SK-N-SH treated with all-trans-retinoic acid at 6 μM for 48 hours (cell line): Measurements from ENCODE around the gene PSMD6.

Source experiments
- ATAC-seq: fragments of 200-7000 bp; cut with Tn5 transposase; 3 replicates; pipeline ENCODE4 v1.9.1; 2020; ENCODE audit warnings: mild to moderate bottlenecking, moderate library complexity
- CSDC2 ChIP-seq: fragments of 250-450 bp; sonication (Bioruptor Pico); IDR thresholded peaks from 2 replicates; pipeline ENCODE4 v1.5.0; 2020; ENCODE audit warnings: mild to moderate bottlenecking, moderate library complexity
- CSRNP3 ChIP-seq: fragments of 250-450 bp; sonication (Bioruptor Pico); IDR thresholded peaks from 2 replicates; pipeline ENCODE4 v1.5.1; 2021; ENCODE audit warnings: mild to moderate bottlenecking, moderate library complexity
- GLIS3 ChIP-seq: fragments of 250-450 bp; sonication (Bioruptor Pico); IDR thresholded peaks from 2 replicates; pipeline ENCODE4 v1.5.0; 2020; ENCODE audit warnings: mild to moderate bottlenecking, moderate library complexity
- OSR1 ChIP-seq: fragments of 250-450 bp; sonication (Bioruptor Pico); IDR thresholded peaks from 2 replicates; pipeline ENCODE4 v1.8.0; 2022; ENCODE audit warnings: moderate library complexity, mild to moderate bottlenecking, inconsistent platforms
- PATZ1 ChIP-seq: fragments of 250-450 bp; sonication (Bioruptor Pico); IDR thresholded peaks from 2 replicates; pipeline ENCODE4 v1.8.0; 2020; ENCODE audit warnings: mild to moderate bottlenecking, moderate library complexity, borderline replicate concordance
- POU6F1 ChIP-seq: fragments of 250-450 bp; sonication (Bioruptor Pico); IDR thresholded peaks from 2 replicates; pipeline ENCODE4 v1.8.0; 2021; ENCODE audit warnings: low read depth, mild to moderate bottlenecking, moderate library complexity, borderline replicate concordance
- PPARA ChIP-seq: fragments of 250-450 bp; sonication (Bioruptor Pico); IDR thresholded peaks from 2 replicates; pipeline ENCODE4 v1.5.0; 2020; ENCODE audit warnings: mild to moderate bottlenecking, borderline replicate concordance
- RARB ChIP-seq: fragments of 250-450 bp; sonication (Bioruptor Pico); IDR thresholded peaks from 2 replicates; pipeline ENCODE4 v1.8.0; 2021; ENCODE audit warnings: mild to moderate bottlenecking, moderate library complexity
- SNAI2 ChIP-seq: fragments of 250-450 bp; sonication (Bioruptor Pico); IDR thresholded peaks from 2 replicates; pipeline ENCODE4 v1.5.0; 2020; ENCODE audit warnings: mild to moderate bottlenecking, moderate library complexity
- TSHZ2 ChIP-seq: fragments of 250-450 bp; sonication (Bioruptor Pico); IDR thresholded peaks from 2 replicates; pipeline ENCODE4 v1.5.0; 2020; ENCODE audit warnings: mild to moderate bottlenecking, moderate library complexity
- ZC3H10 ChIP-seq: fragments of 250-450 bp; sonication (Bioruptor Pico); IDR thresholded peaks from 2 replicates; pipeline ENCODE4 v1.5.1; 2021; ENCODE audit warnings: mild to moderate bottlenecking, moderate library complexity
- ZFP3 ChIP-seq: fragments of 250-450 bp; sonication (Bioruptor Pico); IDR thresholded peaks from 2 replicates; pipeline ENCODE4 v1.5.0; 2020; ENCODE audit warnings: mild to moderate bottlenecking, moderate library complexity
- ZFP30 ChIP-seq: fragments of 450-650 bp; formaldehyde crosslinking; IDR thresholded peaks from 2 replicates; pipeline ENCODE4 v1.5.0; 2022; ENCODE audit warnings: mild to moderate bottlenecking, moderate library complexity
- ZNF565 ChIP-seq: fragments of 450-650 bp; formaldehyde crosslinking; conservative IDR thresholded peaks from 2 replicates; pipeline ENCODE4 v1.5.0; 2020; ENCODE audit warnings: low read depth, mild to moderate bottlenecking, moderate library complexity
- ZNF70 ChIP-seq: fragments of 450-650 bp; formaldehyde crosslinking; IDR thresholded peaks from 2 replicates; pipeline ENCODE4 v1.5.0; 2020; ENCODE audit warnings: mild to moderate bottlenecking, moderate library complexity
- ZNF8 ChIP-seq: fragments of 450-650 bp; formaldehyde crosslinking; IDR thresholded peaks from 2 replicates; pipeline ENCODE4 v1.5.0; 2020; ENCODE audit warnings: mild to moderate bottlenecking, moderate library complexity

PSMD6 gene

GRCh38 chr3:64019271-64019670, 4.0 kb downstream of the PSMD6 start:
- ATAC-seq: no peak
- TF ChIP-seq TSHZ2 (CRISPR knock-in tag) (no peak), ZFP30 (CRISPR knock-in tag) (no peak), PATZ1 (no peak), RARB (CRISPR knock-in tag) (no peak)

GRCh38 chr3:64016941-64017620, 6.2 kb downstream of the PSMD6 start:
- no peak; the same call in 2 of the 3 replicates for ATAC-seq
- TF ChIP-seq ZFP30 (CRISPR knock-in tag) (no peak), RARB (CRISPR knock-in tag) (no peak), GLIS3 (no peak), PPARA (CRISPR knock-in tag) (no peak), ZNF70 (CRISPR knock-in tag) (no peak), SNAI2 (CRISPR knock-in tag) (no peak), CSDC2 (CRISPR knock-in tag) (no peak), ZNF565 (CRISPR knock-in tag) (no peak), ZFP3 (CRISPR knock-in tag) (no peak), ZNF8 (CRISPR knock-in tag) (no peak), PATZ1 (no peak), CSRNP3 (no peak), OSR1 (CRISPR knock-in tag) (no peak), POU6F1 (CRISPR knock-in tag) (no peak)

GRCh38 chr3:64011685-64012084, 11.6 kb downstream of the PSMD6 start:
- TF ChIP-seq TSHZ2 (CRISPR knock-in tag) (no peak), PPARA (CRISPR knock-in tag) (no peak), ZFP30 (CRISPR knock-in tag) (no peak), ZFP3 (CRISPR knock-in tag) (no peak), ZC3H10 (CRISPR knock-in tag) (no peak), ZNF70 (CRISPR knock-in tag) (no peak)
- TF ChIP-seq, all 23 proteins: peak for 0
- ATAC-seq: peak; percentile 65
